ENCODE measurements around the gene SOHLH2. TPM values are rescaled to one million over a fixed set of nuclear protein-coding genes. Genes with fewer than 3 reads are reported as not detected.

The SOHLH2 gene
- polyA plus RNA-seq, 1 of the 3 experiments (the other 2 are of a cell fraction): 0.85 TPM

GRCh38 chr13:36133950-36134626 is 80.3 kb downstream of the SOHLH2 start:
- Histone ChIP-seq H3K4me2 (no peak overlapping the region), H2AFZ (ENCODE audit: low read depth) (no peak overlapping the region), H3K27me3 (ENCODE audit: insufficient read depth) (no peaks in the 10 kb centered on the region), H3K27ac (ENCODE audit: low read depth in 2 of 2, low read length in 1 of 2) (no peak overlapping the region), H3K9me3 (no peaks in the 10 kb centered on the region), H4K20me1 (ENCODE audit: insufficient read depth) (no peaks in the 10 kb centered on the region), H3K79me2 (ENCODE audit: insufficient read depth) (peaks cover 3% of the 10 kb centered on the region; the same call in 1 of the 2 replicates), H3K9me2 (no peaks in the 10 kb centered on the region), H3K36me3 (replicated peaks in 1 of 2; ENCODE audit: control insufficient read depth in 1 of 2, insufficient read depth in 2 of 2, low read length in 1 of 2) (no peaks in the 10 kb centered on the region), H3K9ac (no peak overlapping the region), H3K4me1 (ENCODE audit: control insufficient read depth in 1 of 2, insufficient read depth in 2 of 2, low read depth in 1 of 2, low read length in 1 of 2) (peaks cover 11% of the 10 kb centered on the region in 2 experiments; a peak in 2 of 4 replicates), H3F3A (replicated peaks; ENCODE audit: insufficient read depth) (no peaks in the 10 kb centered on the region), H3K4me3 (ENCODE audit: low read depth in 2 of 2, low read length in 1 of 2) (no peak overlapping the region)
- no peak for DNase-seq
- TF ChIP-seq GABPA (IDR thresholded peaks at IDR 0.05; ENCODE audit: low read depth) (no peak), EZH2phosphoT487 (IDR thresholded peaks at IDR 0.05; ENCODE audit: borderline replicate concordance, low read depth) (no peak), RFX5 (IDR thresholded peaks at IDR 0.05; ENCODE audit: low read length) (no peak), FOXJ3 (CRISPR knock-in tag; IDR thresholded peaks at IDR 0.05) (no peak), RAD21 (IDR thresholded peaks at IDR 0.05; ENCODE audit: low read length) (peak; percentile 24; the same call in 1 of the 2 replicates)
- TF ChIP-seq, protein P1, sequence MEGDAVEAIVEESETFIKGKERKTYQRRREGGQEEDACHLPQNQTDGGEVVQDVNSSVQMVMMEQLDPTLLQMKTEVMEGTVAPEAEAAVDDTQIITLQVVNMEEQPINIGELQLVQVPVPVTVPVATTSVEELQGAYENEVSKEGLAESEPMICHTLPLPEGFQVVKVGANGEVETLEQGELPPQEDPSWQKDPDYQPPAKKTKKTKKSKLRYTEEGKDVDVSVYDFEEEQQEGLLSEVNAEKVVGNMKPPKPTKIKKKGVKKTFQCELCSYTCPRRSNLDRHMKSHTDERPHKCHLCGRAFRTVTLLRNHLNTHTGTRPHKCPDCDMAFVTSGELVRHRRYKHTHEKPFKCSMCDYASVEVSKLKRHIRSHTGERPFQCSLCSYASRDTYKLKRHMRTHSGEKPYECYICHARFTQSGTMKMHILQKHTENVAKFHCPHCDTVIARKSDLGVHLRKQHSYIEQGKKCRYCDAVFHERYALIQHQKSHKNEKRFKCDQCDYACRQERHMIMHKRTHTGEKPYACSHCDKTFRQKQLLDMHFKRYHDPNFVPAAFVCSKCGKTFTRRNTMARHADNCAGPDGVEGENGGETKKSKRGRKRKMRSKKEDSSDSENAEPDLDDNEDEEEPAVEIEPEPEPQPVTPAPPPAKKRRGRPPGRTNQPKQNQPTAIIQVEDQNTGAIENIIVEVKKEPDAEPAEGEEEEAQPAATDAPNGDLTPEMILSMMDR (IDR thresholded peaks at IDR 0.05): peak; percentile 28
- WGBS (ENCODE audit: low lambda C conversion rate): 72% methylated on average over 5 of the region's 5 CpGs
- ChIA-PET CTCF (interaction anchor here (0.6 to 2.4 kb wide), 5 partner anchors 9 to 602 kb away, joined by 3 to 7 read pairs (median 4); no protein-coding TSS in a partner anchor), POLR2A (no interaction called here)

- Histone ChIP-seq H4K20me1 (ENCODE audit: insufficient read depth) (no peaks in the 10 kb centered on the region), H3K79me2 (ENCODE audit: insufficient read depth) (peaks cover 3% of the 10 kb centered on the region; the same call in 1 of the 2 replicates), H3K36me3 (replicated peaks in 1 of 2; ENCODE audit: control insufficient read depth in 1 of 2, insufficient read depth in 2 of 2, low read length in 1 of 2) (no peaks in the 10 kb centered on the region), H3K9me3 (no peaks in the 10 kb centered on the region), H3K27ac (ENCODE audit: low read depth in 2 of 2, low read length in 1 of 2) (no peak overlapping the region), H2AFZ (ENCODE audit: low read depth) (no peak overlapping the region), H3K4me1 (ENCODE audit: control insufficient read depth in 1 of 2, insufficient read depth in 2 of 2, low read depth in 1 of 2, low read length in 1 of 2) (peaks cover 11% of the 10 kb centered on the region in 2 experiments; a peak in 3 of 4 replicates), H3K27me3 (ENCODE audit: insufficient read depth) (no peaks in the 10 kb centered on the region), H3F3A (replicated peaks; ENCODE audit: insufficient read depth) (no peaks in the 10 kb centered on the region), H3K4me2 (no peak overlapping the region), H3K9ac (no peak overlapping the region), H3K4me3 (ENCODE audit: low read depth in 2 of 2, low read length in 1 of 2) (no peak overlapping the region), H3K9me2 (no peaks in the 10 kb centered on the region)
- WGBS (ENCODE audit: low lambda C conversion rate): 95% methylated on average over 1 of the region's 1 CpG
- ChIA-PET CTCF (interaction anchor here (0.8 to 2.2 kb wide), 5 partner anchors 15 to 321 kb away, joined by 3 to 7 read pairs (median 3); no protein-coding TSS in a partner anchor), POLR2A (no interaction called here)
- no peak for DNase-seq
- TF ChIP-seq PBX3 (IDR thresholded peaks at IDR 0.05) (no peak), ELF1 (IDR thresholded peaks at IDR 0.05) (no peak), RAD21 (IDR thresholded peaks at IDR 0.05; ENCODE audit: low read length) (no peak), MEF2A (IDR thresholded peaks at IDR 0.05; ENCODE audit: borderline replicate concordance, low read depth) (no peak), GABPA (IDR thresholded peaks at IDR 0.05; ENCODE audit: low read depth) (no peak), MAX (IDR thresholded peaks at IDR 0.05; ENCODE audit: low read depth) (no peak), CHD2 (IDR thresholded peaks at IDR 0.05; ENCODE audit: low read length, partially characterized antibody) (no peak), POLR2AphosphoS5 (IDR thresholded peaks at IDR 0.05; ENCODE audit: low read depth, low read length) (no peak), RXRA (IDR thresholded peaks at IDR 0.05; ENCODE audit: borderline replicate concordance, low read depth) (no peak), SIN3A (IDR thresholded peaks at IDR 0.05; ENCODE audit: borderline replicate concordance, low read depth, low read length) (no peak), FOSL2 (IDR thresholded peaks at IDR 0.05; ENCODE audit: borderline replicate concordance, low read depth) (no peak)
Measured at GRCh38 chr13:36132376-36132775, 82.0 kb downstream of the SOHLH2 start.

Measured in SK-N-SH (cell line).